K562 (cell line): ENCODE data around the gene SIGLEC6. TPM values are rescaled to one million over a fixed set of nuclear protein-coding genes. Genes with fewer than 3 reads are reported as not detected.

Experiments
- MXD1 ChIP-seq: fragments of 250-450 bp; sonication (Bioruptor Pico); IDR thresholded peaks from 2 replicates; pipeline ENCODE4 v1.8.0; 2021; ENCODE audit warnings: borderline replicate concordance, mild to moderate bottlenecking, moderate library complexity; ENCODE audit not compliant: poor library complexity, severe bottlenecking
- PHTF2 ChIP-seq: fragments of 250-450 bp; sonication (Bioruptor Pico); IDR thresholded peaks from 2 replicates; pipeline ENCODE4 v1.5.0; 2021; ENCODE audit warnings: mild to moderate bottlenecking
- PTTG1 ChIP-seq: fragments of 450-650 bp; IDR thresholded peaks from 2 replicates; pipeline ENCODE4 v1.6.1; 2016; ENCODE audit warnings: low read depth, mild to moderate bottlenecking, missing genetic modification characterization, missing compliant biosample characterization
- YY1 ChIP-seq, 3 experiments: IDR thresholded peaks; 2 replicates each; pipeline ENCODE4 v1.6.1; 2011; ENCODE audit warnings: low read length in 2 of 3, mild to moderate bottlenecking in 2 of 3, moderate library complexity in 2 of 3, borderline replicate concordance in 1 of 3, control low read depth in 1 of 3, low read depth in 1 of 3; ENCODE audit not compliant: insufficient read depth in 3 of 3, insufficient replicate concordance in 2 of 3, control insufficient read depth in 1 of 3, insufficient read length in 1 of 3; ENCODE audit errors: extremely low read depth in 1 of 3
- ZBED1 ChIP-seq: IDR thresholded peaks from 2 replicates; pipeline ENCODE4 v1.6.1; 2014
- ZNF212 ChIP-seq: fragments of 450-650 bp; formaldehyde crosslinking; IDR thresholded peaks from 2 replicates; pipeline ENCODE4 v1.4.0; 2020; ENCODE audit warnings: mild to moderate bottlenecking
- ZNF444 ChIP-seq: fragments of 250-450 bp; sonication (Bioruptor Pico); IDR thresholded peaks from 2 replicates; pipeline ENCODE4 v1.4.0; 2020; ENCODE audit warnings: mild to moderate bottlenecking, moderate library complexity
- polyA plus RNA-seq, 8 experiments: library from polyadenylated mRNA; depleted of rRNA in 4 of 8; stranded (reverse) in 5 of 8; unstranded in 3 of 8; fragments of >200 nt; fragmentation: Nextera tagmentation in 2 of 8; fragmentation: Illumina TruSeq in 1 of 8; extraction: Ambion mirVana in 2 of 8; extraction: Trizol in 1 of 8; gene quantifications; 2 replicates each; pipeline versions ENCODE4 v1.2.1 to v1.2.3, GENCODE V29; 2011 to 2014; ENCODE audit warnings: inconsistent platforms in 1 of 8, missing spikeins in 1 of 8
- total RNA-seq, 7 experiments: library from RNA; depleted of rRNA in 6 of 7; stranded (reverse); fragments of >200 nt in 6 of 7; fragmentation: Illumina TruSeq in 2 of 7; extraction: Trizol in 2 of 7; gene quantifications; 2 replicates each; pipeline versions ENCODE4 v1.2.1 to v1.2.3, GENCODE V29; 2011 to 2021; ENCODE audit warnings: low replicate concordance in 1 of 7
- TF ChIP-seq, protein P1 (sequence below), 2 experiments: fragments of 450-650 bp; conservative IDR thresholded peaks; 2 replicates each; pipeline ENCODE4 v1.6.1; 2017; ENCODE audit warnings: mild to moderate bottlenecking in 2 of 2, moderate library complexity in 2 of 2
- TF ChIP-seq, protein P2 (sequence below): sonication (generic); formaldehyde crosslinking; IDR thresholded peaks from 2 replicates; pipeline ENCODE4 v1.8.0; 2023; ENCODE audit warnings: missing genetic modification reagents, mild to moderate bottlenecking, borderline replicate concordance
- TF ChIP-seq, protein P3 (sequence below): sonication (generic); formaldehyde crosslinking; IDR thresholded peaks from 2 replicates; pipeline ENCODE4 v1.8.0; 2023; ENCODE audit warnings: mild to moderate bottlenecking, missing genetic modification reagents

SIGLEC6 gene
- total and polyA plus RNA-seq, 9 of the 15 experiments (the other 6 are each of a cell fraction or from before 2014, with no cell fraction given) = 0.03 to 17.5 (median 0.71) TPM

DNA sequence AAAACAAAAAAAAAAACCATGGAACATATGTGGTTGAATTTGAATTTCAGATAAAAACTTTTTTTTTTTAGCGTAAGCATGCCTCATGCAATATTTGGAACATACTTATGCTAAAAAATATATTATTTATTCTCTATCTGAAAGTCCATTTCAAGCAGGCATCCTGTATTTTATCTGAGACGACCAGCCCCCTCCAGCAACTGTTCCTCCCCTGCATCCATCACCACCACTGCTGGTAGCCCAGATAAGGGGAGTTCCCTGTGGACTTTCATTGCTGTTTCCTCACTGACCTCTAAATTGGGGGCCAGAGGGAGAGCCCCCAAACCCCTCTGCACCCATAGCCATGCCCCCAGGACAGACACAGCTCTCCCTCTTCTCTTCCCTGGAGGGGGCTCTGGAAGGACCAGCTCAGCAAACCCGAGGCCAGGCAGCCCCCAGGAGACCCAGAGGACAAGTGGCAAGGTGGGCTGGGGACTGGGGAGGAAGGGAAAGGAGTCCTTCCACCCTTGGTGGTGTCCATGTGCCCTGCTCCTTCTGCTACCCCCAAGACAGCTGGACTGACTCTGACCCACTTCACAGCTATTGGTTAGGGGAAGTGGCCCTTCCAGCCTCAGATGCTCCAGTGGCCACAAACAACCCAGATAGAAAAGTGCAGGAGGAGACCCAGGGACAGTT lies 23.3 kb downstream of the SIGLEC6 start (continued):
- TF ChIP-seq, protein P1, sequence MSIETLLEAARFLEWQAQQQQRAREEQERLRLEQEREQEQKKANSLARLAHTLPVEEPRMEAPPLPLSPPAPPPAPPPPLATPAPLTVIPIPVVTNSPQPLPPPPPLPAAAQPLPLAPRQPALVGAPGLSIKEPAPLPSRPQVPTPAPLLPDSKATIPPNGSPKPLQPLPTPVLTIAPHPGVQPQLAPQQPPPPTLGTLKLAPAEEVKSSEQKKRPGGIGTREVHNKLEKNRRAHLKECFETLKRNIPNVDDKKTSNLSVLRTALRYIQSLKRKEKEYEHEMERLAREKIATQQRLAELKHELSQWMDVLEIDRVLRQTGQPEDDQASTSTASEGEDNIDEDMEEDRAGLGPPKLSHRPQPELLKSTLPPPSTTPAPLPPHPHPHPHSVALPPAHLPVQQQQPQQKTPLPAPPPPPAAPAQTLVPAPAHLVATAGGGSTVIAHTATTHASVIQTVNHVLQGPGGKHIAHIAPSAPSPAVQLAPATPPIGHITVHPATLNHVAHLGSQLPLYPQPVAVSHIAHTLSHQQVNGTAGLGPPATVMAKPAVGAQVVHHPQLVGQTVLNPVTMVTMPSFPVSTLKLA (conservative IDR thresholded peaks at IDR 0.05) = peak; percentile 38 to 43; a peak in 2 of 4 replicates
- TF ChIP-seq, protein P2, sequence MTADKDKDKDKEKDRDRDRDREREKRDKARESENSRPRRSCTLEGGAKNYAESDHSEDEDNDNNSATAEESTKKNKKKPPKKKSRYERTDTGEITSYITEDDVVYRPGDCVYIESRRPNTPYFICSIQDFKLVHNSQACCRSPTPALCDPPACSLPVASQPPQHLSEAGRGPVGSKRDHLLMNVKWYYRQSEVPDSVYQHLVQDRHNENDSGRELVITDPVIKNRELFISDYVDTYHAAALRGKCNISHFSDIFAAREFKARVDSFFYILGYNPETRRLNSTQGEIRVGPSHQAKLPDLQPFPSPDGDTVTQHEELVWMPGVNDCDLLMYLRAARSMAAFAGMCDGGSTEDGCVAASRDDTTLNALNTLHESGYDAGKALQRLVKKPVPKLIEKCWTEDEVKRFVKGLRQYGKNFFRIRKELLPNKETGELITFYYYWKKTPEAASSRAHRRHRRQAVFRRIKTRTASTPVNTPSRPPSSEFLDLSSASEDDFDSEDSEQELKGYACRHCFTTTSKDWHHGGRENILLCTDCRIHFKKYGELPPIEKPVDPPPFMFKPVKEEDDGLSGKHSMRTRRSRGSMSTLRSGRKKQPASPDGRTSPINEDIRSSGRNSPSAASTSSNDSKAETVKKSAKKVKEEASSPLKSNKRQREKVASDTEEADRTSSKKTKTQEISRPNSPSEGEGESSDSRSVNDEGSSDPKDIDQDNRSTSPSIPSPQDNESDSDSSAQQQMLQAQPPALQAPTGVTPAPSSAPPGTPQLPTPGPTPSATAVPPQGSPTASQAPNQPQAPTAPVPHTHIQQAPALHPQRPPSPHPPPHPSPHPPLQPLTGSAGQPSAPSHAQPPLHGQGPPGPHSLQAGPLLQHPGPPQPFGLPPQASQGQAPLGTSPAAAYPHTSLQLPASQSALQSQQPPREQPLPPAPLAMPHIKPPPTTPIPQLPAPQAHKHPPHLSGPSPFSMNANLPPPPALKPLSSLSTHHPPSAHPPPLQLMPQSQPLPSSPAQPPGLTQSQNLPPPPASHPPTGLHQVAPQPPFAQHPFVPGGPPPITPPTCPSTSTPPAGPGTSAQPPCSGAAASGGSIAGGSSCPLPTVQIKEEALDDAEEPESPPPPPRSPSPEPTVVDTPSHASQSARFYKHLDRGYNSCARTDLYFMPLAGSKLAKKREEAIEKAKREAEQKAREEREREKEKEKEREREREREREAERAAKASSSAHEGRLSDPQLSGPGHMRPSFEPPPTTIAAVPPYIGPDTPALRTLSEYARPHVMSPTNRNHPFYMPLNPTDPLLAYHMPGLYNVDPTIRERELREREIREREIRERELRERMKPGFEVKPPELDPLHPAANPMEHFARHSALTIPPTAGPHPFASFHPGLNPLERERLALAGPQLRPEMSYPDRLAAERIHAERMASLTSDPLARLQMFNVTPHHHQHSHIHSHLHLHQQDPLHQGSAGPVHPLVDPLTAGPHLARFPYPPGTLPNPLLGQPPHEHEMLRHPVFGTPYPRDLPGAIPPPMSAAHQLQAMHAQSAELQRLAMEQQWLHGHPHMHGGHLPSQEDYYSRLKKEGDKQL (CRISPR knock-in tag) = no peak
- TF ChIP-seq, protein P3, sequence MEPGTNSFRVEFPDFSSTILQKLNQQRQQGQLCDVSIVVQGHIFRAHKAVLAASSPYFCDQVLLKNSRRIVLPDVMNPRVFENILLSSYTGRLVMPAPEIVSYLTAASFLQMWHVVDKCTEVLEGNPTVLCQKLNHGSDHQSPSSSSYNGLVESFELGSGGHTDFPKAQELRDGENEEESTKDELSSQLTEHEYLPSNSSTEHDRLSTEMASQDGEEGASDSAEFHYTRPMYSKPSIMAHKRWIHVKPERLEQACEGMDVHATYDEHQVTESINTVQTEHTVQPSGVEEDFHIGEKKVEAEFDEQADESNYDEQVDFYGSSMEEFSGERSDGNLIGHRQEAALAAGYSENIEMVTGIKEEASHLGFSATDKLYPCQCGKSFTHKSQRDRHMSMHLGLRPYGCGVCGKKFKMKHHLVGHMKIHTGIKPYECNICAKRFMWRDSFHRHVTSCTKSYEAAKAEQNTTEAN (CRISPR knock-in tag) = no peak
- TF ChIP-seq PHTF2 (CRISPR knock-in tag) (no peak), MXD1 (CRISPR knock-in tag) (no peak), PTTG1 (no peak; the same call in 1 of the 2 replicates), ZNF212 (CRISPR knock-in tag) (no peak), ZBED1 (peak; percentile 72; the same call in 1 of the 2 replicates), YY1 (IDR thresholded peaks at IDR 0.05; ENCODE audit: borderline replicate concordance in 1 of 3, control insufficient read depth in 1 of 3, extremely low read depth in 1 of 3, insufficient read depth in 3 of 3, insufficient read length in 1 of 3, insufficient replicate concordance in 2 of 3, low read depth in 1 of 3, low read length in 2 of 3) (no peak), ZNF444 (CRISPR knock-in tag) (no peak)
